SK-N-SH treated with all-trans-retinoic acid at 6 μM for 48 hours (cell line): ENCODE results near the gene ENAH.

Experiments used
- ATAC-seq: fragments of 200-7000 bp; cut with Tn5 transposase; 3 replicates; pipeline ENCODE4 v1.9.1; 2020; ENCODE audit warnings: mild to moderate bottlenecking, moderate library complexity
- ARNTL ChIP-seq: fragments of 450-650 bp; formaldehyde crosslinking; IDR thresholded peaks from 2 replicates; pipeline ENCODE4 v1.5.0; 2020; ENCODE audit warnings: low read depth, mild to moderate bottlenecking, moderate library complexity, borderline replicate concordance
- CREB5 ChIP-seq: fragments of 250-450 bp; sonication (Bioruptor Pico); IDR thresholded peaks from 2 replicates; pipeline ENCODE4 v1.5.1; 2020; ENCODE audit warnings: low read depth, mild to moderate bottlenecking, moderate library complexity
- CSDC2 ChIP-seq: fragments of 250-450 bp; sonication (Bioruptor Pico); IDR thresholded peaks from 2 replicates; pipeline ENCODE4 v1.5.0; 2020; ENCODE audit warnings: mild to moderate bottlenecking, moderate library complexity
- CSRNP3 ChIP-seq: fragments of 250-450 bp; sonication (Bioruptor Pico); IDR thresholded peaks from 2 replicates; pipeline ENCODE4 v1.5.1; 2021; ENCODE audit warnings: mild to moderate bottlenecking, moderate library complexity
- ESRRG ChIP-seq: fragments of 250-450 bp; sonication (Bioruptor Pico); IDR thresholded peaks from 2 replicates; pipeline ENCODE4 v1.6.1; 2021; ENCODE audit warnings: mild to moderate bottlenecking
- GLIS3 ChIP-seq: fragments of 250-450 bp; sonication (Bioruptor Pico); IDR thresholded peaks from 2 replicates; pipeline ENCODE4 v1.5.0; 2020; ENCODE audit warnings: mild to moderate bottlenecking, moderate library complexity
- ISL1 ChIP-seq: fragments of 250-450 bp; sonication (Bioruptor Pico); IDR thresholded peaks from 2 replicates; pipeline ENCODE4 v2.1.2; 2022; ENCODE audit warnings: mild to moderate bottlenecking, moderate library complexity
- OSR1 ChIP-seq: fragments of 250-450 bp; sonication (Bioruptor Pico); IDR thresholded peaks from 2 replicates; pipeline ENCODE4 v1.8.0; 2022; ENCODE audit warnings: moderate library complexity, mild to moderate bottlenecking, inconsistent platforms
- PATZ1 ChIP-seq: fragments of 250-450 bp; sonication (Bioruptor Pico); IDR thresholded peaks from 2 replicates; pipeline ENCODE4 v1.8.0; 2020; ENCODE audit warnings: mild to moderate bottlenecking, moderate library complexity, borderline replicate concordance
- POU6F1 ChIP-seq: fragments of 250-450 bp; sonication (Bioruptor Pico); IDR thresholded peaks from 2 replicates; pipeline ENCODE4 v1.8.0; 2021; ENCODE audit warnings: low read depth, mild to moderate bottlenecking, moderate library complexity, borderline replicate concordance
- PPARA ChIP-seq: fragments of 250-450 bp; sonication (Bioruptor Pico); IDR thresholded peaks from 2 replicates; pipeline ENCODE4 v1.5.0; 2020; ENCODE audit warnings: mild to moderate bottlenecking, borderline replicate concordance
- RARB ChIP-seq: fragments of 250-450 bp; sonication (Bioruptor Pico); IDR thresholded peaks from 2 replicates; pipeline ENCODE4 v1.8.0; 2021; ENCODE audit warnings: mild to moderate bottlenecking, moderate library complexity
- SNAI2 ChIP-seq: fragments of 250-450 bp; sonication (Bioruptor Pico); IDR thresholded peaks from 2 replicates; pipeline ENCODE4 v1.5.0; 2020; ENCODE audit warnings: mild to moderate bottlenecking, moderate library complexity
- TCF4 ChIP-seq: fragments of 250-450 bp; sonication (Bioruptor Pico); IDR thresholded peaks from 2 replicates; pipeline ENCODE4 v1.8.0; 2021; ENCODE audit warnings: mild to moderate bottlenecking, moderate library complexity, borderline replicate concordance
- ZC3H10 ChIP-seq: fragments of 250-450 bp; sonication (Bioruptor Pico); IDR thresholded peaks from 2 replicates; pipeline ENCODE4 v1.5.1; 2021; ENCODE audit warnings: mild to moderate bottlenecking, moderate library complexity
- ZFP30 ChIP-seq: fragments of 450-650 bp; formaldehyde crosslinking; IDR thresholded peaks from 2 replicates; pipeline ENCODE4 v1.5.0; 2022; ENCODE audit warnings: mild to moderate bottlenecking, moderate library complexity
- ZNF565 ChIP-seq: fragments of 450-650 bp; formaldehyde crosslinking; conservative IDR thresholded peaks from 2 replicates; pipeline ENCODE4 v1.5.0; 2020; ENCODE audit warnings: low read depth, mild to moderate bottlenecking, moderate library complexity
- ZNF70 ChIP-seq: fragments of 450-650 bp; formaldehyde crosslinking; IDR thresholded peaks from 2 replicates; pipeline ENCODE4 v1.5.0; 2020; ENCODE audit warnings: mild to moderate bottlenecking, moderate library complexity
- ZNF8 ChIP-seq: fragments of 450-650 bp; formaldehyde crosslinking; IDR thresholded peaks from 2 replicates; pipeline ENCODE4 v1.5.0; 2020; ENCODE audit warnings: mild to moderate bottlenecking, moderate library complexity

Gene ENAH

GRCh38 chr1:225446595-225446960 lies 206.3 kb downstream of the ENAH start:
- TF ChIP-seq ARNTL (CRISPR knock-in tag) (no peak), ZNF70 (CRISPR knock-in tag) (no peak), POU6F1 (CRISPR knock-in tag) (no peak), CREB5 (CRISPR knock-in tag) (no peak), ZFP30 (CRISPR knock-in tag) (no peak), ZNF8 (no peak), PPARA (CRISPR knock-in tag) (no peak), TCF4 (no peak), OSR1 (CRISPR knock-in tag) (no peak), GLIS3 (no peak), PATZ1 (CRISPR knock-in tag) (no peak), CSRNP3 (CRISPR knock-in tag) (no peak), RARB (CRISPR knock-in tag) (no peak)
- no peak for ATAC-seq

- ATAC-seq = no peak
Measured at GRCh38 chr1:225445639-225446594, 207.0 kb downstream of the ENAH start.

GRCh38 chr1:225442123-225442505 lies 210.8 kb downstream of the ENAH start:
- TF ChIP-seq ISL1 (CRISPR knock-in tag) (no peak), ZC3H10 (no peak), ZNF70 (CRISPR knock-in tag) (no peak), ARNTL (CRISPR knock-in tag) (no peak), PATZ1 (CRISPR knock-in tag) (no peak), SNAI2 (CRISPR knock-in tag) (no peak), CSDC2 (CRISPR knock-in tag) (no peak), OSR1 (CRISPR knock-in tag) (no peak), ZNF8 (no peak), ESRRG (CRISPR knock-in tag) (no peak), ZFP30 (CRISPR knock-in tag) (no peak), PPARA (CRISPR knock-in tag) (no peak)
- TF ChIP-seq, all 23 proteins: peak for 0
- no peak for ATAC-seq

More at GRCh38 chr1:225445639-225446594, 207.0 kb downstream of the ENAH start:
- TF ChIP-seq POU6F1 (CRISPR knock-in tag) = no peak
- TF ChIP-seq ZNF565 = no peak
- no peak for TF ChIP-seq ZNF70 (CRISPR knock-in tag)
- TF ChIP-seq ISL1 (CRISPR knock-in tag) = no peak
